ENCODE measurements around the gene CFAP54.

- TF ChIP-seq GATA2 (IDR thresholded peaks at IDR 0.05; ENCODE audit: low read depth, low read length) (no peak), GATA3 (IDR thresholded peaks at IDR 0.05; ENCODE audit: low read depth, low read length) (no peak)
Observed at GRCh38 chr12:96770219-96771102, 281.1 kb downstream of the CFAP54 start.

Data from SH-SY5Y (cell line).